ENCODE measurements around the gene LYRM2.

Gene LYRM2

GRCh38 chr6:89553431-89553830 lies 85.1 kb downstream of the LYRM2 start:
- DNase-seq: no peak

- DNase-seq: no peak
Measured at GRCh38 chr6:89547281-89547680, 91.3 kb downstream of the LYRM2 start.

- DNase-seq: no peak
Measured at GRCh38 chr6:89542866-89543265, 95.7 kb downstream of the LYRM2 start.

- DNase-seq: no peak
Measured at GRCh38 chr6:89542081-89542857, 96.3 kb downstream of the LYRM2 start.

GRCh38 chr6:89539779-89540178 lies 98.8 kb downstream of the LYRM2 start:
- no peak for DNase-seq

GRCh38 chr6:89536231-89536630 lies 102.3 kb downstream of the LYRM2 start:
- DNase-seq: no peak

GRCh38 chr6:89530982-89531381 lies 107.6 kb downstream of the LYRM2 start:
- no peak for DNase-seq

GRCh38 chr6:89528866-89529265 lies 109.7 kb downstream of the LYRM2 start:
- no peak for DNase-seq

- DNase-seq: no peak
Measured at GRCh38 chr6:89527634-89528033, 110.9 kb downstream of the LYRM2 start.

- no peak for DNase-seq
Measured at GRCh38 chr6:89526563-89526869, 112.0 kb downstream of the LYRM2 start.

- no peak for DNase-seq
Measured at GRCh38 chr6:89525786-89526562, 112.6 kb downstream of the LYRM2 start.

- DNase-seq: no peak
Measured at GRCh38 chr6:89522778-89523177, 115.8 kb downstream of the LYRM2 start.

GRCh38 chr6:89520736-89521135 lies 117.8 kb downstream of the LYRM2 start:
- DNase-seq: no peak

GRCh38 chr6:89518352-89519055 lies 120.0 kb downstream of the LYRM2 start:
- no peak for DNase-seq
